GM12878 (cell line): ENCODE data around the gene IFNL3. TPM values are rescaled to one million over a fixed set of nuclear protein-coding genes. Genes with fewer than 3 reads are reported as not detected.

Source experiments
- ATAC-seq: fragments of 200-7000 bp; cut with Tn5 transposase; 3 replicates; pipeline ENCODE4 v1.9.1; 2020; ENCODE audit warnings: mild to moderate bottlenecking, moderate library complexity
- BruUV-seq: library from RNA; stranded (reverse); fragments of 400-500 nt; replicated peaks from 2 replicates; lab custom pipeline; 2021; lab: Mats Ljungman, UMichigan
- CTCF ChIA-PET: fragments of 300-600 bp; sonication (Branson Sonifier 250); formaldehyde crosslinking; extraction: SDS; loops from one replicate; lab custom pipeline; 2021; ENCODE audit warnings: inconsistent platforms; lab: Yijun Ruan, JAX
- POLR2A ChIA-PET: fragments of 350-600 bp; formaldehyde crosslinking; extraction: SDS; loops from one replicate; lab custom pipeline; 2021; ENCODE audit warnings: inconsistent platforms; lab: Charles Lee
- RAD21 ChIA-PET: fragments of 300-600 bp; sonication (Branson Sonifier 250); formaldehyde crosslinking; loops from one replicate; lab custom pipeline; 2023; ENCODE audit warnings: antibody characterized with exemption; ENCODE audit not compliant: unreplicated experiment; lab: Charles Lee
- SMC1A ChIA-PET: fragments of 300-600 bp; sonication (Branson Sonifier 250); formaldehyde crosslinking; loops from one replicate; lab custom pipeline; 2023; ENCODE audit not compliant: unreplicated experiment, uncharacterized antibody; lab: Charles Lee
- DNase-seq: peaks from one replicate; pipeline ENCODE4 v3.0.0-alpha.2; 2011; ENCODE audit warnings: low read depth, low spot score
- FAIRE-seq: peaks from 3 replicates; lab custom pipeline; 2011; peaks lifted over from hg19 to GRCh38; lab: Jason Lieb, UNC
- H2AFZ ChIP-seq: 2 replicates; pipeline ENCODE4 v1.6.0; 2011; ENCODE audit warnings: low read depth, low read length, control low read depth; ENCODE audit not compliant: control insufficient read depth
- H3K27ac ChIP-seq: 2 replicates; pipeline ENCODE4 v1.5.1; 2011; ENCODE audit warnings: control low read depth; ENCODE audit not compliant: control insufficient read depth, insufficient read depth
- H3K27me3 ChIP-seq, 2 experiments: replicated peaks in 1 of 2; 2 replicates each; pipeline versions ENCODE4 v1.6.0 to v1.6.1; 2011; ENCODE audit warnings: low read length in 1 of 2; ENCODE audit not compliant: control insufficient read depth in 2 of 2, insufficient read depth in 2 of 2
- H3K36me3 ChIP-seq, 2 experiments: 2 replicates each; pipeline ENCODE4 v1.5.1; 2011; ENCODE audit warnings: low read length in 1 of 2; ENCODE audit not compliant: control insufficient read depth in 2 of 2, insufficient read depth in 2 of 2
- H3K4me1 ChIP-seq: 2 replicates; pipeline ENCODE4 v1.6.1; 2011; ENCODE audit warnings: mild to moderate bottlenecking, low read length, moderate library complexity, mixed read lengths; ENCODE audit not compliant: control insufficient read depth, insufficient read depth
- H3K4me2 ChIP-seq: 2 replicates; pipeline ENCODE4 v1.6.0; 2011; ENCODE audit warnings: control low read depth; ENCODE audit not compliant: control insufficient read depth, insufficient read depth
- H3K4me3 ChIP-seq: fragments of 200-600 bp; sonication (generic); 2 replicates; pipeline ENCODE4 v1.5.1; 2016
- H3K79me2 ChIP-seq: 2 replicates; pipeline ENCODE4 v1.6.0; 2011; ENCODE audit warnings: low read length; ENCODE audit not compliant: control insufficient read depth, insufficient read depth
- H3K9ac ChIP-seq: 2 replicates; pipeline ENCODE4 v1.8.0; 2011; ENCODE audit warnings: low read length, control low read depth, mixed read lengths; ENCODE audit not compliant: control insufficient read depth, insufficient read depth
- H3K9me3 ChIP-seq: replicated peaks from 3 replicates; pipeline ENCODE4 v1.5.1; 2011; ENCODE audit warnings: mild to moderate bottlenecking, low read length; ENCODE audit not compliant: control insufficient read depth, insufficient read depth
- H4K20me1 ChIP-seq: 2 replicates; pipeline ENCODE4 v1.6.0; 2011; ENCODE audit not compliant: control insufficient read depth, insufficient read depth
- BRCA1 ChIP-seq: IDR thresholded peaks from 2 replicates; pipeline ENCODE4 v1.6.1; 2011; ENCODE audit warnings: low read depth, low read length, improper control_type of control experiment
- CBX5 ChIP-seq: sonication (generic); IDR thresholded peaks from 2 replicates; pipeline ENCODE4 v1.6.1; 2016; ENCODE audit warnings: low read depth, moderate library complexity, mild to moderate bottlenecking, inconsistent platforms
- DPF2 ChIP-seq: fragments of 450-650 bp; IDR thresholded peaks from 2 replicates; pipeline ENCODE4 v1.6.1; 2017; ENCODE audit warnings: mild to moderate bottlenecking
- FOXK2 ChIP-seq: fragments of 450-650 bp; IDR thresholded peaks from 2 replicates; pipeline ENCODE4 v1.6.1; 2017; ENCODE audit warnings: mild to moderate bottlenecking, moderate library complexity
- GATAD2B ChIP-seq: fragments of 450-650 bp; conservative IDR thresholded peaks from 2 replicates; pipeline ENCODE4 v1.6.1; 2017; ENCODE audit warnings: low read depth, mild to moderate bottlenecking, moderate library complexity
- NBN ChIP-seq: fragments of 450-650 bp; IDR thresholded peaks from 2 replicates; pipeline ENCODE4 v1.6.1; 2016
- NR2C1 ChIP-seq: fragments of 450-650 bp; IDR thresholded peaks from 2 replicates; pipeline ENCODE4 v1.6.1; 2017; ENCODE audit warnings: antibody characterized with exemption, mild to moderate bottlenecking, moderate library complexity
- POLR2A ChIP-seq: IDR thresholded peaks from 2 replicates; pipeline ENCODE4 v1.6.1; 2011; ENCODE audit warnings: low read depth, mild to moderate bottlenecking, low read length
- POLR2AphosphoS5 ChIP-seq: IDR thresholded peaks from 2 replicates; pipeline ENCODE4 v1.6.1; 2011; ENCODE audit warnings: mild to moderate bottlenecking, low read length, inconsistent platforms
- RAD21 ChIP-seq: IDR thresholded peaks from 2 replicates; pipeline ENCODE4 v1.6.1; 2011; ENCODE audit warnings: mild to moderate bottlenecking, low read depth, low read length, moderate library complexity; ENCODE audit not compliant: insufficient read depth
- RBBP5 ChIP-seq: fragments of 200-600 bp; sonication (generic); conservative IDR thresholded peaks from 2 replicates; pipeline ENCODE4 v1.6.1; 2016
- RFX5 ChIP-seq: IDR thresholded peaks from 2 replicates; pipeline ENCODE4 v1.6.1; 2011; ENCODE audit warnings: low read depth, low read length, improper control_type of control experiment
- SMARCA5 ChIP-seq: fragments of 450-650 bp; IDR thresholded peaks from 2 replicates; pipeline ENCODE4 v1.6.1; 2017; ENCODE audit warnings: mild to moderate bottlenecking
- TAF1 ChIP-seq: IDR thresholded peaks from 2 replicates; pipeline ENCODE4 v1.6.1; 2011; ENCODE audit warnings: mild to moderate bottlenecking, low read depth, low read length, borderline replicate concordance
- WGBS: methylation state at CpG from one replicate; pipeline ENCODE4 v1.1.6; 2016; ENCODE audit warnings: low lambda C conversion rate; ENCODE audit not compliant: insufficient replicate concordance, insufficient coverage; ENCODE audit errors: missing lambda C conversion rate; 5-methylcytosine and 5-hydroxymethylcytosine counted together
- in situ Hi-C: fragments of 300-500 bp; cut with MboI; formaldehyde crosslinking; loops from 9 replicates; pipeline ENCODE4 v1.14.3; 2018; ENCODE audit warnings: mixed read lengths
- intact Hi-C: fragments of 100-400 bp; cut with micrococcal nuclease; formaldehyde crosslinking; loops from one replicate; pipeline ENCODE4 v1.14.2; 2022; ENCODE audit not compliant: unreplicated experiment
- polyA plus RNA-seq, 11 experiments: library from polyadenylated mRNA; depleted of rRNA in 4 of 11; unstranded in 6 of 11; stranded (reverse) in 5 of 11; fragments of >200 nt; fragmentation: Nextera tagmentation in 4 of 11; fragmentation: Illumina TruSeq in 1 of 11; extraction: Ambion mirVana in 4 of 11; extraction: Trizol in 1 of 11; gene quantifications; 1 replicate in 1 of 11; 2 replicates in 10 of 11; pipeline versions ENCODE4 v1.2.1 to v1.2.3, GENCODE V29; 2011 to 2016; ENCODE audit warnings: inconsistent platforms in 2 of 11, missing spikeins in 2 of 11, low read depth in 1 of 11
- total RNA-seq, 4 experiments: library from RNA; depleted of rRNA in 3 of 4; stranded (reverse); fragments of >200 nt in 3 of 4; fragmentation: Illumina TruSeq in 1 of 4; extraction: Trizol in 1 of 4; gene quantifications; 2 replicates each; pipeline versions ENCODE4 v1.2.1 to v1.2.3, GENCODE V29; 2013 to 2021
- TF ChIP-seq, protein P1 (sequence below): IDR thresholded peaks from 2 replicates; pipeline ENCODE4 v1.6.1; 2012; ENCODE audit warnings: improper control_type of control experiment, low read depth, low read length; ENCODE audit not compliant: insufficient replicate concordance
- TF ChIP-seq, protein P2 (sequence below): IDR thresholded peaks from 2 replicates; pipeline ENCODE4 v1.6.1; 2011; ENCODE audit warnings: borderline replicate concordance, low read depth, mild to moderate bottlenecking, moderate library complexity, mixed read lengths, low read length; ENCODE audit not compliant: insufficient read depth; ENCODE audit errors: extremely low read length

IFNL3 gene
- total and polyA plus RNA-seq, 10 of the 15 experiments (the other 5 are each of a cell fraction or from before 2014, with no cell fraction given), result not detected

DNA sequence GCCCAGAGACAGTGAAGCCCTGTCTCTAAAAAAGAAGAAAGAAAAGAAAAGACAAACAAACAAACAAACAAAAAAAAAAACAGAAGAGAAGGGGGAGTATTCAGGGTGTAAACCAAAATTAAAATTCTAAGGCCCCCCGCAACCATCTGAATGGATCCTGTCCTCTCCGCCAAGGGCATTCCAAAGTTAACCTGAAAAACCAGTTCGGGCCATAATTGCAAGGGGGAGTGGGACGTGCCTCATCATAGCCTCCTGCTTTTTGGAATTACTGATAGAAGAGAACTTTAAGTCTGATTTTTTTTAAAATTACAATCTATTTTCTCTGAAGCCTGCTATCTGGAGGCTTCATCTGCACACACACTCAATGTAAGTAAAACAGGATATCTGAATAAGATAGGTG lies 17.7 kb upstream of the IFNL3 start:
- 44% methylated on average over 4 of the region's 4 CpGs for WGBS
- no peaks in the 10 kb centered on the region for H3K4me1 ChIP-seq
- no peaks in the 10 kb centered on the region for H4K20me1 ChIP-seq
- no peak for TF ChIP-seq POLR2AphosphoS5
- TF ChIP-seq, protein P1, sequence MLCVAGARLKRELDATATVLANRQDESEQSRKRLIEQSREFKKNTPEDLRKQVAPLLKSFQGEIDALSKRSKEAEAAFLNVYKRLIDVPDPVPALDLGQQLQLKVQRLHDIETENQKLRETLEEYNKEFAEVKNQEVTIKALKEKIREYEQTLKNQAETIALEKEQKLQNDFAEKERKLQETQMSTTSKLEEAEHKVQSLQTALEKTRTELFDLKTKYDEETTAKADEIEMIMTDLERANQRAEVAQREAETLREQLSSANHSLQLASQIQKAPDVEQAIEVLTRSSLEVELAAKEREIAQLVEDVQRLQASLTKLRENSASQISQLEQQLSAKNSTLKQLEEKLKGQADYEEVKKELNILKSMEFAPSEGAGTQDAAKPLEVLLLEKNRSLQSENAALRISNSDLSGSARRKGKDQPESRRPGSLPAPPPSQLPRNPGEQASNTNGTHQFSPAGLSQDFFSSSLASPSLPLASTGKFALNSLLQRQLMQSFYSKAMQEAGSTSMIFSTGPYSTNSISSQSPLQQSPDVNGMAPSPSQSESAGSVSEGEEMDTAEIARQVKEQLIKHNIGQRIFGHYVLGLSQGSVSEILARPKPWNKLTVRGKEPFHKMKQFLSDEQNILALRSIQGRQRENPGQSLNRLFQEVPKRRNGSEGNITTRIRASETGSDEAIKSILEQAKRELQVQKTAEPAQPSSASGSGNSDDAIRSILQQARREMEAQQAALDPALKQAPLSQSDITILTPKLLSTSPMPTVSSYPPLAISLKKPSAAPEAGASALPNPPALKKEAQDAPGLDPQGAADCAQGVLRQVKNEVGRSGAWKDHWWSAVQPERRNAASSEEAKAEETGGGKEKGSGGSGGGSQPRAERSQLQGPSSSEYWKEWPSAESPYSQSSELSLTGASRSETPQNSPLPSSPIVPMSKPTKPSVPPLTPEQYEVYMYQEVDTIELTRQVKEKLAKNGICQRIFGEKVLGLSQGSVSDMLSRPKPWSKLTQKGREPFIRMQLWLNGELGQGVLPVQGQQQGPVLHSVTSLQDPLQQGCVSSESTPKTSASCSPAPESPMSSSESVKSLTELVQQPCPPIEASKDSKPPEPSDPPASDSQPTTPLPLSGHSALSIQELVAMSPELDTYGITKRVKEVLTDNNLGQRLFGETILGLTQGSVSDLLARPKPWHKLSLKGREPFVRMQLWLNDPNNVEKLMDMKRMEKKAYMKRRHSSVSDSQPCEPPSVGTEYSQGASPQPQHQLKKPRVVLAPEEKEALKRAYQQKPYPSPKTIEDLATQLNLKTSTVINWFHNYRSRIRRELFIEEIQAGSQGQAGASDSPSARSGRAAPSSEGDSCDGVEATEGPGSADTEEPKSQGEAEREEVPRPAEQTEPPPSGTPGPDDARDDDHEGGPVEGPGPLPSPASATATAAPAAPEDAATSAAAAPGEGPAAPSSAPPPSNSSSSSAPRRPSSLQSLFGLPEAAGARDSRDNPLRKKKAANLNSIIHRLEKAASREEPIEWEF, result no peak
- TF ChIP-seq GATAD2B, result no peak
- TF ChIP-seq, protein P2, sequence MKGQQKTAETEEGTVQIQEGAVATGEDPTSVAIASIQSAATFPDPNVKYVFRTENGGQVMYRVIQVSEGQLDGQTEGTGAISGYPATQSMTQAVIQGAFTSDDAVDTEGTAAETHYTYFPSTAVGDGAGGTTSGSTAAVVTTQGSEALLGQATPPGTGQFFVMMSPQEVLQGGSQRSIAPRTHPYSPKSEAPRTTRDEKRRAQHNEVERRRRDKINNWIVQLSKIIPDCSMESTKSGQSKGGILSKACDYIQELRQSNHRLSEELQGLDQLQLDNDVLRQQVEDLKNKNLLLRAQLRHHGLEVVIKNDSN, result no peak
- TF ChIP-seq DPF2, result no peak
- no peak for TF ChIP-seq FOXK2
- TF ChIP-seq NR2C1, result no peak
- TF ChIP-seq CBX5, result no peak
- TF ChIP-seq RAD21, result no peak
- no peak for TF ChIP-seq RFX5
- no peak for TF ChIP-seq TAF1
- no peak for TF ChIP-seq RBBP5
- TF ChIP-seq NBN, result no peak
- TF ChIP-seq POLR2A, result no peak
- TF ChIP-seq BRCA1, result no peak
- TF ChIP-seq SMARCA5, result no peak
- ATAC-seq (no peak), DNase-seq (no peak), FAIRE-seq (no peak)
- CTCF ChIA-PET, result no interaction called here
- SMC1A ChIA-PET, result no interaction called here
- no peak overlapping the region for H3K4me2 ChIP-seq
- intact Hi-C loops, result no loop called here
- H3K9me3 ChIP-seq, result no peaks in the 10 kb centered on the region
- H3K27me3 ChIP-seq, result peaks cover 0 to 3% of the 10 kb centered on the region in 2 experiments; a peak in 3 of 4 replicates
- no peak overlapping the region for H3K27ac ChIP-seq
- in situ Hi-C loops, result no loop called here
- H3K4me3 ChIP-seq, result no peak overlapping the region
- no peaks in the 10 kb centered on the region for H3K79me2 ChIP-seq
- H2AFZ ChIP-seq, result no peak overlapping the region
- RAD21 ChIA-PET, result no interaction called here
- no peak overlapping the region for H3K9ac ChIP-seq
- POLR2A ChIA-PET, result interaction anchor here (0.6 kb wide), 1 partner anchor 559 kb away, joined by 3 read pairs; no protein-coding TSS in a partner anchor
- no TSS peak for BruUV-seq
- no peaks in the 10 kb centered on the region for H3K36me3 ChIP-seq
